ENCODE measurements around the gene PYGM. TPM values are rescaled to one million over a fixed set of nuclear protein-coding genes. Genes with fewer than 3 reads are reported as not detected.

PYGM gene
- total RNA-seq, 1 experiment from 2014 or later = 3.6 TPM

GRCh38 chr11:64745189-64745520, 14.6 kb downstream of the PYGM start:
- no peaks in the 10 kb centered on the region for H3K9me3 ChIP-seq (ENCODE audit: control insufficient read depth, low read depth, low read length)
- H3K27ac ChIP-seq (ENCODE audit: insufficient read length, low read depth, low read length) = no peak overlapping the region
- Mint-ChIP-seq H3K4me3 (peak overlapping the region; percentile 69 to 93), H3K36me3 (ENCODE audit: insufficient read depth in 1 of 3, low read depth in 3 of 3) (peaks cover 0 to 3% (median 2%) of the 10 kb centered on the region in 3 experiments; a peak in 2 of 7 replicates), H3K27ac (no peak overlapping the region), H3K9me3 (no peaks in the 10 kb centered on the region), H3K4me1 (peaks cover 28 to 30% of the 10 kb centered on the region in 2 experiments), H3K27me3 (ENCODE audit: low read depth) (peaks cover 45% of the 10 kb centered on the region)
- H2BK15ac ChIP-seq (ENCODE audit: low read depth, low read length) = no peak overlapping the region
- H3K4me2 ChIP-seq (ENCODE audit: insufficient read depth, insufficient read length, low read length) = peak overlapping the region; percentile 91
- H2AK5ac ChIP-seq (ENCODE audit: insufficient read length, low read length) = no peak overlapping the region
- no peaks in the 10 kb centered on the region for H3K79me2 ChIP-seq (ENCODE audit: insufficient read depth, low read length)
- H3K23ac ChIP-seq (ENCODE audit: insufficient read length, low read depth, low read length) = no peak overlapping the region
- no peak overlapping the region for H2BK120ac ChIP-seq (ENCODE audit: low read depth, low read length, poor library complexity, severe bottlenecking)
- H3K14ac ChIP-seq (ENCODE audit: insufficient read depth, low read length) = no peak overlapping the region
- H3T11ph ChIP-seq (ENCODE audit: low read length) = no peak overlapping the region
- H4K91ac ChIP-seq (ENCODE audit: insufficient read length, low read depth, low read length) = no peak overlapping the region
- DNase-seq = no peak
- no peak overlapping the region for H3K18ac ChIP-seq (ENCODE audit: insufficient read length, low read depth, low read length)
- no peak overlapping the region for H2BK20ac ChIP-seq (ENCODE audit: low read depth, low read length, poor library complexity, severe bottlenecking)
- H4K5ac ChIP-seq (ENCODE audit: insufficient read length, low read depth, low read length) = no peak overlapping the region
- H3K27me3 ChIP-seq (ENCODE audit: insufficient read depth, low read length) = peaks cover 1% of the 10 kb centered on the region; the same call in 1 of the 2 replicates
- no CpG with 5 or more reads among the region's 20 CpGs for WGBS (ENCODE audit: extremely low coverage, insufficient read length, low lambda C conversion rate)
- H4K8ac ChIP-seq (replicated peaks; ENCODE audit: insufficient read length, low read depth, low read length) = no peak overlapping the region
- H2BK12ac ChIP-seq (ENCODE audit: insufficient read length, low read depth, low read length) = no peak overlapping the region
- no peak overlapping the region for H3K56ac ChIP-seq (ENCODE audit: insufficient read length, low read depth, low read length)
- H3K9ac ChIP-seq (ENCODE audit: extremely low read depth, insufficient read length, low read length) = no peak overlapping the region
- no peak overlapping the region for H2AFZ ChIP-seq (ENCODE audit: low read length)
- no peak overlapping the region for H3K4ac ChIP-seq (ENCODE audit: low read depth, low read length)
- H3K79me1 ChIP-seq (ENCODE audit: insufficient read depth, low read depth, low read length, poor library complexity, severe bottlenecking) = no peaks in the 10 kb centered on the region
- peaks cover 43% of the 10 kb centered on the region for H3K23me2 ChIP-seq (ENCODE audit: insufficient read length, low read depth, low read length, poor library complexity, severe bottlenecking)
- H4K20me1 ChIP-seq (ENCODE audit: control insufficient read depth, insufficient read depth, insufficient read length) = no peaks in the 10 kb centered on the region
- H2BK5ac ChIP-seq (ENCODE audit: insufficient read length, low read length) = no peak overlapping the region
- no peak for TF ChIP-seq CTCF (conservative IDR thresholded peaks at IDR 0.05)
- H3K4me1 ChIP-seq (ENCODE audit: insufficient read depth, low read length) = no peaks in the 10 kb centered on the region; the same call in 1 of the 2 replicates

All from H9 (cell line).